ENCODE results near the gene SZRD1.

Gene SZRD1

GRCh38 chr1:16367258-16367967 lies 371 bp downstream of the SZRD1 start:
- DNase-seq (ENCODE audit: low read depth): peak; percentile 83

GRCh38 chr1:16367968-16368890 lies 1.2 kb downstream of the SZRD1 start:
- DNase-seq (ENCODE audit: low read depth): no peak

GRCh38 chr1:16369821-16370220 lies 2.8 kb downstream of the SZRD1 start:
- no peak for DNase-seq (ENCODE audit: low read depth)

GRCh38 chr1:16371725-16372124 lies 4.7 kb downstream of the SZRD1 start:
- DNase-seq (ENCODE audit: low read depth): no peak

- DNase-seq (ENCODE audit: low read depth): no peak
These were observed 5.7 kb downstream of the SZRD1 start for GRCh38 chr1:16372535-16373285.

GRCh38 chr1:16374266-16374665 lies 7.2 kb downstream of the SZRD1 start:
- DNase-seq (ENCODE audit: low read depth): no peak

GRCh38 chr1:16375521-16376340 lies 8.7 kb downstream of the SZRD1 start:
- DNase-seq (ENCODE audit: low read depth): no peak

GRCh38 chr1:16376971-16377370 lies 9.9 kb downstream of the SZRD1 start:
- DNase-seq (ENCODE audit: low read depth): no peak

GRCh38 chr1:16378443-16378842 lies 11.4 kb downstream of the SZRD1 start:
- DNase-seq (ENCODE audit: low read depth): no peak

GRCh38 chr1:16380868-16381267 lies 13.8 kb downstream of the SZRD1 start:
- no peak for DNase-seq (ENCODE audit: low read depth)

- DNase-seq (ENCODE audit: low read depth): no peak
These were observed 16.8 kb downstream of the SZRD1 start for GRCh38 chr1:16383888-16384287.

- DNase-seq (ENCODE audit: low read depth): no peak
These were observed 18.8 kb downstream of the SZRD1 start for GRCh38 chr1:16385659-16386453.

GRCh38 chr1:16386454-16387113 lies 19.5 kb downstream of the SZRD1 start:
- no peak for DNase-seq (ENCODE audit: low read depth)

GRCh38 chr1:16387201-16388188 lies 20.5 kb downstream of the SZRD1 start:
- DNase-seq (ENCODE audit: low read depth): no peak

GRCh38 chr1:16391411-16391810 lies 24.4 kb downstream of the SZRD1 start:
- DNase-seq (ENCODE audit: low read depth): no peak

- no peak for DNase-seq (ENCODE audit: low read depth)
These were observed 25.9 kb downstream of the SZRD1 start for GRCh38 chr1:16392740-16393569.

- DNase-seq (ENCODE audit: low read depth): no peak
These were observed 26.8 kb downstream of the SZRD1 start for GRCh38 chr1:16393570-16394521.
